ENCODE results near the gene HOMER1.

DNA sequence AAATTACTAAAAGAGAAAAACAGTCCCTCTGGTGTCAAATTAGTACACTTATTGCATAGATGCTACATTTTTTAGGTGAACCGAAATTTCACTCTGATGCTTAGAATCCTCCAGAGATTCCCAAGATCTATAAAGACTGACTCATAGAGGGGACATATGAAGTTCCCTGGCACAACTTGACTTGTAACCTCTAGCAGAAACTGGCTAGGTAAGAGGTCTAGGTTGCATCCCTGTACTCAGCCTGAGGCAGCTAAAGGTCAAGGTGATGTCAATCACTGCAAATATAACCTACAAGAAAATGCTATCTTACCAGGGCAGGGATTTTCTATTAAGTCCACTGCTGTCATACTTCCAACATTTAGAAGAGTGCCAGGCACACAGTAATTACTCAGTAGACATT, 24.2 kb downstream of the HOMER1 start:
- no peak for TF ChIP-seq FOXM1 (IDR thresholded peaks at IDR 0.05; ENCODE audit: borderline replicate concordance)
- no peak for TF ChIP-seq BHLHE40 (IDR thresholded peaks at IDR 0.05; ENCODE audit: borderline replicate concordance)
- TF ChIP-seq SP1 (IDR thresholded peaks at IDR 0.05) = no peak
- no peak for TF ChIP-seq NFRKB (IDR thresholded peaks at IDR 0.05)
- TF ChIP-seq ARNT (IDR thresholded peaks at IDR 0.05) = no peak
- TF ChIP-seq FOXA1 (IDR thresholded peaks at IDR 0.05) = no peak
